HG02870 (cell line): ENCODE results near the gene PNPLA4.

Experiments
- ATAC-seq: cut with Tn5 transposase; IDR thresholded peaks from one replicate; pipeline ENCODE4 v1.9.1; 2021; ENCODE audit warnings: mild to moderate bottlenecking, moderate library complexity; ENCODE audit not compliant: unreplicated experiment

The PNPLA4 gene

GRCh38 chrX:7876957-7877356, 50.3 kb downstream of the PNPLA4 start:
- ATAC-seq: no peak

- no peak for ATAC-seq
These were observed 55.2 kb downstream of the PNPLA4 start for GRCh38 chrX:7872042-7872441.

DNA sequence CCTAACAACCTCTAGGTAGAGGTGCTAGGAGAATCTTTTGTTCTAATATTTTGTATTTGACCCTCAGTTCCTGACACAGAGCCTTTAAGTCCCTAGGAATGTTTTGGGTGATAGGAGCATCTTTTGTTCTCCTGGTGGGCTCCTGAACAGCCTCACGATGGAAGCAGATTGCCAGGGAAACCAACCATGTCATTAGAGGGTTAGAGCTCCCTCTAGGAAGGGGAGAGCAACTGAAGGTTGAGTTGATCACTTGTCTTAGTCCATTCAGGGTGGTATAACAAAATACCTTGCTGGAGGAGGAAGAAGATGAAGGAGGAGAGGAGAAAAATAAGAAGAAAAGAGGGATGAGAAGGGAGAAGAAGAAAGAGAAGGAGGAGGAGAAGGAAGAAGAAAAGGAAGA, 75.0 kb downstream of the PNPLA4 start:
- ATAC-seq: no peak
